A673 (cell line): ENCODE results near the gene IGFL4. TPM values are rescaled to one million over a fixed set of nuclear protein-coding genes. Genes with fewer than 3 reads are reported as not detected.

Experiments
- BruUV-seq: library from RNA; stranded (reverse); fragments of 400-500 nt; replicated peaks from 2 replicates; lab custom pipeline; 2021; lab: Mats Ljungman, UMichigan
- CTCF ChIA-PET: fragments of 300-600 bp; sonication (Branson Sonifier 250); formaldehyde crosslinking; loops from one replicate; lab custom pipeline; 2022; ENCODE audit warnings: antibody characterized with exemption; lab: Charles Lee
- POLR2A ChIA-PET: fragments of 300-600 bp; sonication (Branson Sonifier 250); formaldehyde crosslinking; loops from one replicate; lab custom pipeline; 2022; ENCODE audit warnings: antibody characterized with exemption; ENCODE audit not compliant: low non-redundant PET; lab: Charles Lee
- DNase-seq: peaks from one replicate; pipeline ENCODE4 v3.0.0-alpha.2; 2015; ENCODE audit warnings: low spot score
- H3K27ac ChIP-seq: fragments of 200-600 bp; sonication (generic); 2 replicates; pipeline ENCODE4 v1.5.1; 2016; ENCODE audit warnings: mixed run types, low read depth, mild to moderate bottlenecking, mixed read lengths, antibody characterized with exemption, low read length; ENCODE audit not compliant: poor library complexity, severe bottlenecking
- H3K27me3 ChIP-seq: fragments of 200-600 bp; sonication (generic); replicated peaks from 2 replicates; pipeline ENCODE4 v1.6.1; 2017; ENCODE audit warnings: mixed run types, low read depth, mild to moderate bottlenecking, mixed read lengths, antibody characterized with exemption, low read length; ENCODE audit not compliant: insufficient read depth, poor library complexity
- H3K36me3 ChIP-seq: fragments of 200-600 bp; sonication (generic); 2 replicates; pipeline ENCODE4 v1.6.1; 2016; ENCODE audit warnings: mixed run types, mild to moderate bottlenecking, mixed read lengths, antibody characterized with exemption, low read length; ENCODE audit not compliant: insufficient read depth, poor library complexity, severe bottlenecking
- H3K4me1 ChIP-seq: fragments of 200-600 bp; sonication (generic); 2 replicates; pipeline ENCODE4 v1.6.1; 2017; ENCODE audit warnings: mixed run types, mild to moderate bottlenecking, mixed read lengths, antibody characterized with exemption, low read length; ENCODE audit not compliant: insufficient read depth, poor library complexity, severe bottlenecking
- H3K4me3 ChIP-seq: fragments of 200-600 bp; sonication (generic); 2 replicates; pipeline ENCODE4 v1.5.1; 2016; ENCODE audit warnings: low read depth, mixed run types, mild to moderate bottlenecking, mixed read lengths, low read length; ENCODE audit not compliant: poor library complexity, severe bottlenecking
- H3K9me3 ChIP-seq: fragments of 200-600 bp; sonication (generic); 2 replicates; pipeline ENCODE4 v1.6.1; 2016; ENCODE audit warnings: mixed run types, low read depth, mild to moderate bottlenecking, mixed read lengths, antibody characterized with exemption, low read length; ENCODE audit not compliant: poor library complexity, severe bottlenecking
- CTCF ChIP-seq: fragments of 300-800, 200-600 bp; sonication (generic); conservative IDR thresholded peaks from 2 replicates; pipeline ENCODE4 v1.5.1; 2017; ENCODE audit warnings: low read depth, mild to moderate bottlenecking, antibody characterized with exemption, low read length, moderate library complexity, mixed read lengths
- EZH2 ChIP-seq: fragments of 200-600 bp; sonication (generic); IDR thresholded peaks from 2 replicates; pipeline ENCODE4 v1.6.1; 2017; ENCODE audit warnings: borderline replicate concordance, low read depth, mild to moderate bottlenecking, mixed read lengths, antibody characterized with exemption, low read length; ENCODE audit not compliant: poor library complexity, severe bottlenecking
- intact Hi-C: fragments of 100-400 bp; cut with micrococcal nuclease; formaldehyde crosslinking; loops from one replicate; pipeline ENCODE4 v1.10.0; 2022; ENCODE audit not compliant: unreplicated experiment
- total RNA-seq: library from RNA; stranded (reverse); gene quantifications from 2 replicates; pipeline ENCODE4 v1.2.3, GENCODE V29; 2021

Gene IGFL4
- total RNA-seq, 1 experiment from 2014 or later: not detected

GRCh38 chr19:46014534-46014933 lies 26.3 kb downstream of the IGFL4 start:
- Histone ChIP-seq H3K4me3 (peak overlapping the region; percentile 50), H3K27ac (no peak overlapping the region), H3K27me3 (peaks cover 12% of the 10 kb centered on the region), H3K9me3 (no peaks in the 10 kb centered on the region), H3K36me3 (no peaks in the 10 kb centered on the region), H3K4me1 (peaks cover 15% of the 10 kb centered on the region)
- ChIA-PET POLR2A (no interaction called here), CTCF (interaction anchor here (0.7 kb wide), 1 partner anchor 12 kb away, joined by 4 read pairs; no protein-coding TSS in a partner anchor)
- TF ChIP-seq EZH2 (no peak), CTCF (no peak)
- intact Hi-C loops: no loop called here
- BruUV-seq: no TSS peak
- no peak for DNase-seq

- DNase-seq: peak; percentile 83
- no peak overlapping the region for H3K27ac ChIP-seq
- TF ChIP-seq CTCF (peak; percentile 89), EZH2 (no peak)
- BruUV-seq: no TSS peak
- ChIA-PET CTCF (interaction anchor here (0.6 to 1.0 kb wide), 3 partner anchors 17 to 106 kb away, joined by 3 to 5 read pairs (median 4); no protein-coding TSS in a partner anchor), POLR2A (no interaction called here)
- no peaks in the 10 kb centered on the region for H3K36me3 ChIP-seq
- H3K27me3 ChIP-seq: peaks cover 5% of the 10 kb centered on the region
- peaks cover 4% of the 10 kb centered on the region for H3K4me1 ChIP-seq
- intact Hi-C loops: no loop called here
- H3K9me3 ChIP-seq: no peaks in the 10 kb centered on the region
- H3K4me3 ChIP-seq: no peak overlapping the region
Measured at GRCh38 chr19:46009530-46010510, 31.0 kb downstream of the IGFL4 start.

- Histone ChIP-seq H3K9me3 (no peaks in the 10 kb centered on the region), H3K27ac (no peak overlapping the region), H3K4me1 (no peaks in the 10 kb centered on the region), H3K36me3 (no peaks in the 10 kb centered on the region), H3K27me3 (no peaks in the 10 kb centered on the region), H3K4me3 (no peak overlapping the region)
- TF ChIP-seq EZH2 (no peak), CTCF (no peak)
- no peak for DNase-seq
- ChIA-PET CTCF (no interaction called here), POLR2A (no interaction called here)
- intact Hi-C loops: no loop called here
- BruUV-seq: no TSS peak
Measured at GRCh38 chr19:46006411-46006810, 34.4 kb downstream of the IGFL4 start.
